HPDE6-E6E7 (cell line): ENCODE results near the gene IL11RA.
"Not testable (repeated sequence)": the region's sequence is repeated elsewhere in the genome, so short reads cannot be mapped to it uniquely, and the experiment has no call there.

Source experiments
- DNase-seq: peaks from one replicate; pipeline ENCODE4 v3.0.0; 2011; ENCODE audit warnings: missing footprints; ENCODE audit errors: extremely low spot score

The IL11RA gene

GRCh38 chr9:34629491-34629808, 22.5 kb upstream of the IL11RA start:
- DNase-seq: no peak

- no peak for DNase-seq
Observed at GRCh38 chr9:34630402-34631154, 21.4 kb upstream of the IL11RA start.

- DNase-seq: no peak
Observed at GRCh38 chr9:34633166-34633565, 18.8 kb upstream of the IL11RA start.

GRCh38 chr9:34633851-34634550, 18.0 kb upstream of the IL11RA start:
- DNase-seq: peak; percentile 71

- DNase-seq: no peak
Observed at GRCh38 chr9:34634551-34635248, 17.3 kb upstream of the IL11RA start.

- DNase-seq: no peak
Observed at GRCh38 chr9:34635556-34635955, 16.4 kb upstream of the IL11RA start.

- no peak for DNase-seq
Observed at GRCh38 chr9:34636791-34637355, 15.1 kb upstream of the IL11RA start.

GRCh38 chr9:34637356-34638137, 14.4 kb upstream of the IL11RA start, which contains the start of gene SIGMAR1:
SIGMAR1 (minus strand) TSS chr9:34637787; CDS start chr9:34637697, 90 bp downstream.
- peak; percentile 93 for DNase-seq

- DNase-seq: no peak
Observed at GRCh38 chr9:34638138-34638445, 13.9 kb upstream of the IL11RA start.

- DNase-seq: not testable (repeated sequence)
Observed at GRCh38 chr9:34639322-34639721, 12.7 kb upstream of the IL11RA start.

- DNase-seq: no peak
Observed at GRCh38 chr9:34642679-34643078, 9.3 kb upstream of the IL11RA start.

GRCh38 chr9:34644766-34645314, 7.1 kb upstream of the IL11RA start:
- DNase-seq: no peak

- DNase-seq: peak; percentile 95
Observed at GRCh38 chr9:34646211-34647083, 5.5 kb upstream of the IL11RA start, which contains the start of gene GALT. GALT (plus strand) TSS chr9:34646675; CDS start chr9:34646705, 30 bp downstream.

- DNase-seq: no peak
Observed at GRCh38 chr9:34647084-34647403, 4.9 kb upstream of the IL11RA start.

GRCh38 chr9:34647651-34648050, 4.3 kb upstream of the IL11RA start:
- no peak for DNase-seq

GRCh38 chr9:34648673-34649072, 3.3 kb upstream of the IL11RA start:
- DNase-seq: no peak

GRCh38 chr9:34650816-34651215, 1.2 kb upstream of the IL11RA start:
- no peak for DNase-seq

- no peak for DNase-seq
Observed at GRCh38 chr9:34651321-34651720, 664 bp upstream of the IL11RA start.

- DNase-seq: no peak
Observed at GRCh38 chr9:34652602-34653000, 616 bp downstream of the IL11RA start.
